Stimulated activated CD8-positive, alpha-beta memory T cell treated with anti-CD3 and anti-CD28 coated beads, Interleukin-2, amount 100 ng/mL, for 48 hours (primary cell): Measurements from ENCODE around the gene RAB3C.

Source experiments
- DNase-seq, 2 donors: peaks; one replicate each; pipeline ENCODE4 v3.0.0-alpha.2; 2020; ENCODE audit warnings: low read depth in 2 of 2

The RAB3C gene

GRCh38 chr5:58724992-58725391, 142.1 kb downstream of the RAB3C start:
- no peak for DNase-seq

GRCh38 chr5:58731641-58732040, 148.8 kb downstream of the RAB3C start:
- no peak for DNase-seq

GRCh38 chr5:58735637-58736036, 152.8 kb downstream of the RAB3C start:
- DNase-seq, result no peak

GRCh38 chr5:58736214-58736613, 153.3 kb downstream of the RAB3C start:
- no peak for DNase-seq

- DNase-seq, result no peak
Measured at GRCh38 chr5:58737671-58738070, 154.8 kb downstream of the RAB3C start.

GRCh38 chr5:58738336-58738735, 155.5 kb downstream of the RAB3C start:
- no peak for DNase-seq

GRCh38 chr5:58739051-58739450, 156.2 kb downstream of the RAB3C start:
- DNase-seq, result no peak

- DNase-seq, result no peak
Measured at GRCh38 chr5:58740956-58741355, 158.1 kb downstream of the RAB3C start.

- DNase-seq, result no peak
Measured at GRCh38 chr5:58745350-58745749, 162.5 kb downstream of the RAB3C start.

- DNase-seq, result no peak
Measured at GRCh38 chr5:58746321-58746720, 163.4 kb downstream of the RAB3C start.

GRCh38 chr5:58750036-58750435, 167.2 kb downstream of the RAB3C start:
- no peak for DNase-seq

GRCh38 chr5:58751222-58751837, 168.5 kb downstream of the RAB3C start:
- DNase-seq, result no peak

- no peak for DNase-seq
Measured at GRCh38 chr5:58752104-58752503, 169.2 kb downstream of the RAB3C start.

- no peak for DNase-seq
Measured at GRCh38 chr5:58753446-58753845, 170.6 kb downstream of the RAB3C start.

GRCh38 chr5:58754250-58754649, 171.4 kb downstream of the RAB3C start:
- no peak for DNase-seq

GRCh38 chr5:58755397-58755796, 172.5 kb downstream of the RAB3C start:
- no peak for DNase-seq

- no peak for DNase-seq
Measured at GRCh38 chr5:58759745-58760144, 176.9 kb downstream of the RAB3C start.

- DNase-seq, result no peak
Measured at GRCh38 chr5:58760222-58760621, 177.3 kb downstream of the RAB3C start.

GRCh38 chr5:58761407-58761806, 178.5 kb downstream of the RAB3C start:
- no peak for DNase-seq

- DNase-seq, result no peak
Measured at GRCh38 chr5:58763390-58763789, 180.5 kb downstream of the RAB3C start.

GRCh38 chr5:58764199-58764598, 181.3 kb downstream of the RAB3C start:
- no peak for DNase-seq

- DNase-seq, result no peak
Measured at GRCh38 chr5:58765058-58765457, 182.2 kb downstream of the RAB3C start.

GRCh38 chr5:58767104-58767503, 184.2 kb downstream of the RAB3C start:
- no peak for DNase-seq

GRCh38 chr5:58770136-58770535, 187.3 kb downstream of the RAB3C start:
- DNase-seq, result no peak
